ENCODE data around the gene NOTUM.

NOTUM gene

GRCh38 chr17:81908793-81909192 is 52.2 kb downstream of the NOTUM start:
- no peak for FAIRE-seq

- FAIRE-seq, result no peak
Measured at GRCh38 chr17:81907219-81908145, 53.5 kb downstream of the NOTUM start.

- FAIRE-seq, result no peak
Measured at GRCh38 chr17:81906476-81907218, 54.3 kb downstream of the NOTUM start.

- no peak for FAIRE-seq
Measured at GRCh38 chr17:81905993-81906392, 55.0 kb downstream of the NOTUM start.

GRCh38 chr17:81905424-81905875 is 55.5 kb downstream of the NOTUM start:
- FAIRE-seq, result no peak

GRCh38 chr17:81904600-81905423 is 56.2 kb downstream of the NOTUM start:
- FAIRE-seq, result no peak

GRCh38 chr17:81903896-81904599 is 56.9 kb downstream of the NOTUM start:
- FAIRE-seq, result no peak

- no peak for FAIRE-seq
Measured at GRCh38 chr17:81903415-81903831, 57.6 kb downstream of the NOTUM start.

- FAIRE-seq, result no peak
Measured at GRCh38 chr17:81902653-81903414, 58.2 kb downstream of the NOTUM start.

All from endometrium (tissue), 2 donors.